PC-3 (cell line): ENCODE results near the gene HDLBP. TPM values are rescaled to one million over a fixed set of nuclear protein-coding genes. Genes with fewer than 3 reads are reported as not detected.

Experiments
- ATAC-seq: fragments of 200-7000 bp; cut with Tn5 transposase; 2 replicates; pipeline ENCODE4 v1.9.1; 2020; ENCODE audit warnings: mild to moderate bottlenecking, moderate library complexity
- BruUV-seq: library from RNA; stranded (reverse); fragments of 400-500 nt; replicated peaks from 2 replicates; lab custom pipeline; 2021; lab: Mats Ljungman, UMichigan
- CTCF ChIA-PET: fragments of 300-600 bp; sonication (Branson Sonifier 250); formaldehyde crosslinking; loops from one replicate; lab custom pipeline; 2022; ENCODE audit warnings: antibody characterized with exemption; lab: Charles Lee
- POLR2A ChIA-PET: fragments of 300-600 bp; sonication (Branson Sonifier 250); formaldehyde crosslinking; loops from one replicate; lab custom pipeline; 2022; ENCODE audit warnings: antibody characterized with exemption; ENCODE audit not compliant: unreplicated experiment; lab: Charles Lee
- DNase-seq: peaks from one replicate; pipeline ENCODE4 v3.0.0-alpha.2; 2015
- H2AFZ ChIP-seq: fragments of 300-600 bp; sonication (generic); 2 replicates; pipeline ENCODE4 v1.6.0; 2016; ENCODE audit warnings: antibody characterized with exemption, low read length
- H3F3A ChIP-seq: fragments of 300-600 bp; sonication (generic); one replicate; pipeline ENCODE4 v1.6.0; 2017; ENCODE audit warnings: antibody characterized with exemption, low read length, control low read depth, mild to moderate bottlenecking; ENCODE audit not compliant: unreplicated experiment
- H3K27ac ChIP-seq: fragments of 300-600 bp; sonication (generic); 2 replicates; pipeline ENCODE4 v1.5.1; 2016; ENCODE audit warnings: mild to moderate bottlenecking, low read length
- H3K27me3 ChIP-seq: fragments of 300-600 bp; sonication (generic); 2 replicates; pipeline ENCODE4 v1.6.1; 2016; ENCODE audit warnings: low read length, mixed read lengths
- H3K36me3 ChIP-seq: fragments of 300-600 bp; sonication (generic); 2 replicates; pipeline ENCODE4 v1.6.1; 2016; ENCODE audit warnings: low read depth, mixed run types, low read length, mixed read lengths
- H3K4me1 ChIP-seq: fragments of 300-600 bp; sonication (generic); 2 replicates; pipeline ENCODE4 v1.5.1; 2016; ENCODE audit warnings: low read length; ENCODE audit not compliant: insufficient read depth
- H3K4me2 ChIP-seq: fragments of 300-600 bp; sonication (generic); 2 replicates; pipeline ENCODE4 v1.6.0; 2016; ENCODE audit warnings: low read length
- H3K4me3 ChIP-seq: fragments of 300-600 bp; sonication (generic); 2 replicates; pipeline ENCODE4 v1.5.1; 2016; ENCODE audit warnings: mild to moderate bottlenecking, low read length, mixed read lengths
- H3K79me2 ChIP-seq: fragments of 300-600 bp; sonication (generic); 2 replicates; pipeline ENCODE4 v1.6.1; 2017; ENCODE audit warnings: low read length, mixed read lengths
- H3K9ac ChIP-seq: fragments of 300-600 bp; sonication (generic); 2 replicates; pipeline ENCODE4 v1.6.0; 2016; ENCODE audit warnings: mild to moderate bottlenecking, low read length
- H3K9me2 ChIP-seq: fragments of 300-600 bp; sonication (generic); replicated peaks from 2 replicates; pipeline ENCODE4 v1.6.1; 2016; ENCODE audit warnings: mixed run types, low read length, mixed read lengths
- H3K9me3 ChIP-seq: fragments of 300-600 bp; sonication (generic); 2 replicates; pipeline ENCODE4 v1.6.1; 2016; ENCODE audit warnings: low read length, mixed read lengths
- H4K20me1 ChIP-seq: fragments of 300-600 bp; sonication (generic); 2 replicates; pipeline ENCODE4 v1.6.1; 2016; ENCODE audit warnings: low read length, mixed read lengths
- CTCF ChIP-seq: fragments of 300-600 bp; sonication (generic); conservative IDR thresholded peaks from 2 replicates; pipeline ENCODE4 v1.5.1; 2017; ENCODE audit warnings: antibody characterized with exemption, low read depth, mild to moderate bottlenecking, low read length
- EZH2 ChIP-seq: fragments of 300-600 bp; sonication (generic); IDR thresholded peaks from one replicate; pipeline ENCODE4 v1.6.1; 2017; ENCODE audit warnings: antibody characterized with exemption, mild to moderate bottlenecking, low read length; ENCODE audit not compliant: unreplicated experiment
- EZH2phosphoT487 ChIP-seq: fragments of 300-600 bp; sonication (generic); IDR thresholded peaks from 2 replicates; pipeline ENCODE4 v1.6.1; 2018; ENCODE audit warnings: mild to moderate bottlenecking, antibody characterized with exemption, low read length, borderline replicate concordance
- intact Hi-C: fragments of 100-400 bp; cut with micrococcal nuclease; formaldehyde crosslinking; loops from 2 replicates; pipeline ENCODE4 v1.9.0; 2023
- total RNA-seq: library from RNA; depleted of rRNA; stranded (reverse); fragments of >200 nt; gene quantifications from 2 replicates; pipeline ENCODE4 v1.2.3, GENCODE V29; 2014

The HDLBP gene
- total RNA-seq, 1 experiment from 2014 or later, result 410 TPM

GRCh38 chr2:241182126-241182525, 133.3 kb downstream of the HDLBP start:
- intact Hi-C loops, result no loop called here
- Histone ChIP-seq H3K9me2 (no peaks in the 10 kb centered on the region), H3K4me1 (no peaks in the 10 kb centered on the region), H3F3A (no peaks in the 10 kb centered on the region), H2AFZ (no peak overlapping the region), H4K20me1 (no peaks in the 10 kb centered on the region), H3K9me3 (no peaks in the 10 kb centered on the region), H3K4me3 (no peak overlapping the region), H3K27me3 (no peaks in the 10 kb centered on the region), H3K36me3 (no peaks in the 10 kb centered on the region), H3K9ac (no peak overlapping the region), H3K4me2 (no peak overlapping the region), H3K27ac (no peak overlapping the region), H3K79me2 (no peaks in the 10 kb centered on the region)
- CTCF ChIA-PET, result no interaction called here
- POLR2A ChIA-PET, result no interaction called here
- TF ChIP-seq EZH2, result no peak
- no peak for TF ChIP-seq EZH2phosphoT487
- TF ChIP-seq CTCF, result no peak
- ATAC-seq, result no peak
- no peak for DNase-seq
- BruUV-seq, result no TSS peak

GRCh38 chr2:241180495-241180894, 135.0 kb downstream of the HDLBP start:
- Histone ChIP-seq H2AFZ (no peak overlapping the region), H3K27me3 (no peaks in the 10 kb centered on the region), H3K9me2 (no peaks in the 10 kb centered on the region), H3K9ac (no peak overlapping the region), H3K4me1 (no peaks in the 10 kb centered on the region), H3K4me3 (no peak overlapping the region), H3F3A (no peaks in the 10 kb centered on the region), H4K20me1 (no peaks in the 10 kb centered on the region), H3K27ac (no peak overlapping the region), H3K79me2 (no peaks in the 10 kb centered on the region), H3K9me3 (no peaks in the 10 kb centered on the region), H3K4me2 (no peak overlapping the region), H3K36me3 (no peaks in the 10 kb centered on the region)
- DNase-seq, result no peak
- no TSS peak for BruUV-seq
- no peak for TF ChIP-seq EZH2phosphoT487
- no peak for TF ChIP-seq EZH2
- CTCF ChIA-PET, result interaction anchor here (0.6 kb wide), 1 partner anchor 37 kb away, joined by 3 read pairs; no protein-coding TSS in a partner anchor
- ATAC-seq, result no peak
- POLR2A ChIA-PET, result no interaction called here
- intact Hi-C loops, result no loop called here

GRCh38 chr2:241179899-241180298, 135.6 kb downstream of the HDLBP start:
- no peak overlapping the region for H3K4me2 ChIP-seq
- DNase-seq, result no peak

More at GRCh38 chr2:241179899-241180298, 135.6 kb downstream of the HDLBP start:
- TF ChIP-seq CTCF (no peak), EZH2phosphoT487 (no peak), EZH2 (no peak)
- Histone ChIP-seq H4K20me1 (no peaks in the 10 kb centered on the region), H3K9me3 (no peaks in the 10 kb centered on the region), H2AFZ (no peak overlapping the region), H3K4me3 (no peak overlapping the region), H3K36me3 (no peaks in the 10 kb centered on the region), H3K27ac (no peak overlapping the region), H3K27me3 (no peaks in the 10 kb centered on the region), H3K9ac (no peak overlapping the region), H3K4me1 (no peaks in the 10 kb centered on the region), H3K9me2 (no peaks in the 10 kb centered on the region), H3F3A (no peaks in the 10 kb centered on the region), H3K79me2 (no peaks in the 10 kb centered on the region)
- intact Hi-C loops, result no loop called here
- ATAC-seq, result no peak
- BruUV-seq, result no TSS peak
- CTCF ChIA-PET, result no interaction called here
- POLR2A ChIA-PET, result no interaction called here
